Liver (tissue), 9 donors: Measurements from ENCODE around the gene PTPN22. TPM values are rescaled to one million over a fixed set of nuclear protein-coding genes. Genes with fewer than 3 reads are reported as not detected.

ENCODE experiments used
- DNase-seq: peaks from one replicate; pipeline ENCODE4 v3.0.0-alpha.2; 2017; ENCODE audit warnings: low spot score
- H3K27ac ChIP-seq, 2 donors: one replicate each; pipeline ENCODE4 v1.7.0; 2013; ENCODE audit warnings: inconsistent platforms in 2 of 2, low read length in 2 of 2, control low read depth in 1 of 2, low read depth in 1 of 2, mild to moderate bottlenecking in 1 of 2
- H3K27me3 ChIP-seq, 4 donors: one replicate each; pipeline versions ENCODE4 v1.6.1 to v1.7.0; 2013; ENCODE audit warnings: low read length in 3 of 4, inconsistent platforms in 1 of 4, mild to moderate bottlenecking in 1 of 4, moderate library complexity in 1 of 4; ENCODE audit not compliant: control insufficient read depth in 4 of 4, insufficient read depth in 4 of 4
- H3K36me3 ChIP-seq, 4 donors: one replicate each; pipeline versions ENCODE4 v1.6.1 to v1.7.0; 2013; ENCODE audit warnings: low read length in 3 of 4, mild to moderate bottlenecking in 3 of 4, low read depth in 1 of 4, moderate library complexity in 1 of 4; ENCODE audit not compliant: control insufficient read depth in 4 of 4, insufficient read depth in 3 of 4
- H3K4me1 ChIP-seq, 4 donors: one replicate each; pipeline versions ENCODE4 v1.6.1 to v1.7.0; 2013; ENCODE audit warnings: low read length in 3 of 4, mild to moderate bottlenecking in 3 of 4, moderate library complexity in 1 of 4; ENCODE audit not compliant: control insufficient read depth in 4 of 4, insufficient read depth in 4 of 4
- H3K4me3 ChIP-seq, 3 donors: one replicate each; pipeline versions ENCODE4 v1.6.1 to v1.7.0; 2013; ENCODE audit warnings: low read length in 3 of 3, control low read depth in 1 of 3, low read depth in 1 of 3, mild to moderate bottlenecking in 1 of 3
- H3K9ac ChIP-seq, 2 donors: one replicate each; pipeline ENCODE4 v1.7.0; 2013; ENCODE audit warnings: low read length in 2 of 2, mild to moderate bottlenecking in 2 of 2, moderate library complexity in 2 of 2, control low read depth in 1 of 2, low read depth in 1 of 2
- H3K9me3 ChIP-seq, 4 donors: one replicate each; pipeline versions ENCODE4 v1.6.1 to v1.7.0; 2013; ENCODE audit warnings: low read length in 3 of 4; ENCODE audit not compliant: control insufficient read depth in 4 of 4
- EGR1 ChIP-seq, 2 donors: IDR thresholded peaks; 2 replicates each; pipeline ENCODE4 v1.6.1; 2016 to 2018; ENCODE audit warnings: antibody characterized with exemption in 2 of 2, low read depth in 2 of 2
- FOXA1 ChIP-seq: IDR thresholded peaks from 2 replicates; pipeline ENCODE4 v1.6.1; 2016; ENCODE audit warnings: antibody characterized with exemption
- FOXA2 ChIP-seq: IDR thresholded peaks from 2 replicates; pipeline ENCODE4 v1.6.1; 2016; ENCODE audit warnings: antibody characterized with exemption
- HNF4A ChIP-seq, 2 donors: conservative IDR thresholded peaks; 2 replicates each; pipeline ENCODE4 v1.6.1; 2016; ENCODE audit warnings: antibody characterized with exemption in 2 of 2, mild to moderate bottlenecking in 2 of 2
- HNF4G ChIP-seq: IDR thresholded peaks from 2 replicates; pipeline ENCODE4 v1.6.1; 2016; ENCODE audit warnings: antibody characterized with exemption
- JUND ChIP-seq, 2 donors: IDR thresholded peaks; 2 replicates each; pipeline ENCODE4 v1.6.1; 2016; ENCODE audit warnings: antibody characterized with exemption in 2 of 2
- NR2F2 ChIP-seq: IDR thresholded peaks from 2 replicates; pipeline ENCODE4 v1.6.1; 2016; ENCODE audit warnings: antibody characterized with exemption
- RAD21 ChIP-seq, 2 donors: IDR thresholded peaks; 2 replicates each; pipeline ENCODE4 v1.6.1; 2016; ENCODE audit warnings: antibody characterized with exemption in 2 of 2, mild to moderate bottlenecking in 2 of 2
- REST ChIP-seq: IDR thresholded peaks from 2 replicates; pipeline ENCODE4 v1.6.1; 2016; ENCODE audit warnings: antibody characterized with exemption, mild to moderate bottlenecking
- RXRA ChIP-seq, 2 donors: IDR thresholded peaks; 2 replicates each; pipeline ENCODE4 v1.6.1; 2017 to 2018; ENCODE audit warnings: antibody characterized with exemption in 2 of 2, mild to moderate bottlenecking in 1 of 2
- TAF1 ChIP-seq: conservative IDR thresholded peaks from 2 replicates; pipeline ENCODE4 v1.6.1; 2016; ENCODE audit warnings: antibody characterized with exemption, mild to moderate bottlenecking
- YY1 ChIP-seq: IDR thresholded peaks from 2 replicates; pipeline ENCODE4 v1.6.1; 2016; ENCODE audit warnings: antibody characterized with exemption, mild to moderate bottlenecking
- ZBTB33 ChIP-seq: IDR thresholded peaks from 2 replicates; pipeline ENCODE4 v1.6.1; 2016; ENCODE audit warnings: antibody characterized with exemption
- WGBS: extraction: QIAGEN DNeasy Blood & Tissue Kit; methylation state at CpG from one replicate; pipeline ENCODE4 v1.1.7; 2013; 5-methylcytosine and 5-hydroxymethylcytosine counted together
- polyA plus RNA-seq, 2 donors: library from polyadenylated mRNA; stranded (reverse) in 1 of 2; unstranded in 1 of 2; fragments of 200-250 nt in 1 of 2; fragments of >200 nt in 1 of 2; fragmentation: Nextera tagmentation in 1 of 2; extraction: Ambion mirVana in 1 of 2; gene quantifications; one replicate each; pipeline versions ENCODE4 v1.2.1 to v1.2.3, GENCODE V29; 2013 to 2015
- total RNA-seq, 2 donors: library from RNA; depleted of rRNA; stranded (reverse); fragments of >200 nt; gene quantifications; one replicate each; pipeline ENCODE4 v1.2.3, GENCODE V29; 2014
- TF ChIP-seq, protein P1 (sequence below): fragments of 150-350 bp; IDR thresholded peaks from 2 replicates; pipeline ENCODE4 v1.5.1; 2017; ENCODE audit warnings: improper control_type of control experiment, low read depth, low read length; ENCODE audit not compliant: missing input control
- TF ChIP-seq, protein P2 (sequence below): IDR thresholded peaks from 2 replicates; pipeline ENCODE4 v1.6.1; 2016; ENCODE audit warnings: antibody characterized with exemption
- TF ChIP-seq, protein P3 (sequence below): IDR thresholded peaks from 2 replicates; pipeline ENCODE4 v1.6.1; 2016; ENCODE audit warnings: antibody characterized with exemption
- donor health status: healthy.
- donor health status: healthy.
- donor health status: healthy.
- donor health status: healthy.
- donor health status: healthy.

Gene PTPN22
- total and polyA plus RNA-seq, 4 donors: 0.24 to 1.9 (median 1.0) TPM

DNA sequence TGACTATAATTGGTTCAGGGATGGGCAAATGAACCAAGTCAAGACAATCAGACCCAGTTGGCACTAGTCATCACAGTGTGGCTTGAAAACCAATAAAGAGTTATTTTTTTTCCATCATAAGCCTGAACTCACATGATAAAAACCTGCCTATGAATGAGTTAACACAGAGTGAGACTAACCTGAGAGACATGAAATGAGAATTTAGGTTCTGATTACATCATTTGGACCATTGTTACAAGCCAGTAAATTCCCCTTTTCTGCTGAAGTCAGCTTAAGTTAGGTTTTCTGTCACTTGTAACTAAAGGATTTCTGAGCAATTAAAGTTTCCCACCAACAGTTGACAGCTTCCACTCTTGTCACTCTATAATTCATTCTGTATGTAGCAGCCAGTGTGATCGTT is 49.6 kb downstream of the PTPN22 start (continued):
- TF ChIP-seq HNF4G (no peak), FOXA1 (no peak)
- TF ChIP-seq, protein P1, sequence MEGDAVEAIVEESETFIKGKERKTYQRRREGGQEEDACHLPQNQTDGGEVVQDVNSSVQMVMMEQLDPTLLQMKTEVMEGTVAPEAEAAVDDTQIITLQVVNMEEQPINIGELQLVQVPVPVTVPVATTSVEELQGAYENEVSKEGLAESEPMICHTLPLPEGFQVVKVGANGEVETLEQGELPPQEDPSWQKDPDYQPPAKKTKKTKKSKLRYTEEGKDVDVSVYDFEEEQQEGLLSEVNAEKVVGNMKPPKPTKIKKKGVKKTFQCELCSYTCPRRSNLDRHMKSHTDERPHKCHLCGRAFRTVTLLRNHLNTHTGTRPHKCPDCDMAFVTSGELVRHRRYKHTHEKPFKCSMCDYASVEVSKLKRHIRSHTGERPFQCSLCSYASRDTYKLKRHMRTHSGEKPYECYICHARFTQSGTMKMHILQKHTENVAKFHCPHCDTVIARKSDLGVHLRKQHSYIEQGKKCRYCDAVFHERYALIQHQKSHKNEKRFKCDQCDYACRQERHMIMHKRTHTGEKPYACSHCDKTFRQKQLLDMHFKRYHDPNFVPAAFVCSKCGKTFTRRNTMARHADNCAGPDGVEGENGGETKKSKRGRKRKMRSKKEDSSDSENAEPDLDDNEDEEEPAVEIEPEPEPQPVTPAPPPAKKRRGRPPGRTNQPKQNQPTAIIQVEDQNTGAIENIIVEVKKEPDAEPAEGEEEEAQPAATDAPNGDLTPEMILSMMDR: no peak

DNA sequence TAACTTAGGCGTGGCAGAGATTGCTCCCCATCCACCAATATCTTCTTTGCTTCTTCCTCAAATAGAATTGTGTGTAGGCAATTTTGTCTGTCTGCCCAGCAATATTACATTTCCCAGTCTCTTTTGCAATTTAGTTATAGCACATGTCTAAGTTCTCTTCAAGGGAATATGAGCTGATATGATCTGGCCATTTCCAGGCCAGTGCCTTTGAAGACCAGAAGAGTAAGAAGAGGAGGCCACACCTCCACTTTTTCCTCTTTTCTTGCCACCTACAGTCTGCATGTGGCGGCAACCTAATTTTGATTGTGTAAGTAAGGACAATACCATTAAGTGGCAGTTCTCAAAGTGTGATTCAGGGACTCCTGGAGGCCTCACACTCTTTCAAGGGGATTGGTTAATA is 52.9 kb downstream of the PTPN22 start:
- no peak for DNase-seq
- 92% methylated on average over 2 of the region's 2 CpGs for WGBS
- no peaks in the 10 kb centered on the region for H3K36me3 ChIP-seq
- no peak overlapping the region for H3K4me3 ChIP-seq
- H3K9me3 ChIP-seq: no peaks in the 10 kb centered on the region
- H3K9ac ChIP-seq: no peak overlapping the region
- TF ChIP-seq TAF1 (no peak), EGR1 (IDR thresholded peaks at IDR 0.05; ENCODE audit: low read depth in 2 of 2) (no peak), HNF4A (conservative IDR thresholded peaks at IDR 0.05) (no peak), JUND (IDR thresholded peaks at IDR 0.05) (no peak)
- H3K27ac ChIP-seq: no peak overlapping the region
- no peaks in the 10 kb centered on the region for H3K4me1 ChIP-seq
- no peaks in the 10 kb centered on the region for H3K27me3 ChIP-seq

GRCh38 chr1:113813218-113813617 is 58.3 kb downstream of the PTPN22 start:
- no peaks in the 10 kb centered on the region for H3K36me3 ChIP-seq
- TF ChIP-seq FOXA2: no peak
- TF ChIP-seq RXRA (IDR thresholded peaks at IDR 0.05): no peak
- TF ChIP-seq TAF1: no peak
- no peak for TF ChIP-seq EGR1 (IDR thresholded peaks at IDR 0.05; ENCODE audit: low read depth in 2 of 2)
- no peak for TF ChIP-seq REST
- no peak for TF ChIP-seq ZBTB33
- no peak for TF ChIP-seq HNF4G
- TF ChIP-seq NR2F2: no peak
- TF ChIP-seq HNF4A (conservative IDR thresholded peaks at IDR 0.05): no peak
- TF ChIP-seq YY1: no peak
- TF ChIP-seq, protein P2, sequence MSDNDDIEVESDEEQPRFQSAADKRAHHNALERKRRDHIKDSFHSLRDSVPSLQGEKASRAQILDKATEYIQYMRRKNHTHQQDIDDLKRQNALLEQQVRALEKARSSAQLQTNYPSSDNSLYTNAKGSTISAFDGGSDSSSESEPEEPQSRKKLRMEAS: no peak
- TF ChIP-seq, protein P3, sequence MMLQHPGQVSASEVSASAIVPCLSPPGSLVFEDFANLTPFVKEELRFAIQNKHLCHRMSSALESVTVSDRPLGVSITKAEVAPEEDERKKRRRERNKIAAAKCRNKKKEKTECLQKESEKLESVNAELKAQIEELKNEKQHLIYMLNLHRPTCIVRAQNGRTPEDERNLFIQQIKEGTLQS: no peak
- TF ChIP-seq JUND (IDR thresholded peaks at IDR 0.05): no peak
- no peak for TF ChIP-seq FOXA1
- TF ChIP-seq RAD21 (IDR thresholded peaks at IDR 0.05): no peak
- no peaks in the 10 kb centered on the region for H3K27me3 ChIP-seq
- peak overlapping the region in 1 of 2 donors; percentile 60 for H3K9ac ChIP-seq
- H3K4me1 ChIP-seq: peaks cover 3 to 23% (median 14%) of the 10 kb centered on the region in 4 donors
- no peak overlapping the region for H3K4me3 ChIP-seq
- no peak for DNase-seq
- 94% methylated on average over 15 of the region's 15 CpGs for WGBS
- H3K27ac ChIP-seq: no peak overlapping the region
- H3K9me3 ChIP-seq: no peaks in the 10 kb centered on the region
